GM10248 (cell line): Measurements from ENCODE around the gene CHMP1A.
"Not testable (repeated sequence)": the region's sequence is repeated elsewhere in the genome, so short reads cannot be mapped to it uniquely, and the experiment has no call there.

Source experiments
- CTCF ChIA-PET: fragments of 300-600 bp; sonication (Branson Sonifier 250); formaldehyde crosslinking; extraction: SDS; loops from one replicate; lab custom pipeline; 2021; ENCODE audit warnings: antibody characterized with exemption; lab: Yijun Ruan, JAX
- POLR2A ChIA-PET: fragments of 350-650 bp; sonication (Branson Sonifier 250); formaldehyde crosslinking; extraction: SDS; loops from one replicate; lab custom pipeline; 2020; ENCODE audit warnings: antibody characterized with exemption; lab: Yijun Ruan, JAX
- DNase-seq: peaks from one replicate; pipeline ENCODE4 v3.0.0; 2012; ENCODE audit errors: extremely low spot score
- TF ChIP-seq, protein P1 (sequence below): IDR thresholded peaks from 2 replicates; pipeline ENCODE4 v1.5.1; 2012; ENCODE audit warnings: mild to moderate bottlenecking, low read depth; ENCODE audit errors: extremely low read depth, missing control alignments, control extremely low read depth

Gene CHMP1A

DNA sequence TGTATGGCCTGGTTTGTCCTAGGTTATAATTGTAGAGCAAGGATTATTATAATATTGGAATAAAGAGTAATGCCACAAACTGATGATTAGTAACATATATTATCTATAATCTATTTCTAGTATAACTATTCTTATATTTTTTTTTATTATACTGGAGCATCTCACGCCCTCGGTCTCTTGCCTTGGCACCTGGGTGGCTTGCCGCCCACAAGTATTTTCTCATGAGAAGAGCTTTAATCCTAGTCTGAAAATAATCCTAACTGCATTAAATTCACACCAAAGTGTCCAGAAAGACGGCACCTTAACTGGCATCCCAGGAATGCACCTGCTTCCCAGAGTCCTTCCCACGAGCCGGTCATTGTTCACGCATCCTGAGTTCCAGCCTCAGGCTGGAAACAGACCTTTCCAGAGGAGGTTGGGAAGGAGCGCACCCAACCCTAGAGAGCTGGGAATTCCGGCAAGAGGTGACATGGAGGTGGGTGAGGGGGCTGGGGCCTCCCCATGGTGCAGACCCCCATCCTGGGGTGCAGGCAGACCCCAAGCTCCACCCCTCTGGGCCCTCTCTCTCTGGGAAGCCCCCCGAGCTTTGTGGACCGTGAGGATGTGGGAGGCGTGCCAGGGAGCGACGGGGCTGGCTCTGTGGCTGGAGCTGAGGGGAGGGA lies 15.9 kb downstream of the CHMP1A start:
- ChIA-PET POLR2A (no interaction called here), CTCF (interaction anchor here (0.9 to 4.4 kb wide), 15 partner anchors 9 to 237 kb away, joined by 3 to 29 read pairs (median 4); partner anchors contain the start of genes CDK10, CHMP1A, CPNE7 and SPATA33)
- TF ChIP-seq, protein P1, sequence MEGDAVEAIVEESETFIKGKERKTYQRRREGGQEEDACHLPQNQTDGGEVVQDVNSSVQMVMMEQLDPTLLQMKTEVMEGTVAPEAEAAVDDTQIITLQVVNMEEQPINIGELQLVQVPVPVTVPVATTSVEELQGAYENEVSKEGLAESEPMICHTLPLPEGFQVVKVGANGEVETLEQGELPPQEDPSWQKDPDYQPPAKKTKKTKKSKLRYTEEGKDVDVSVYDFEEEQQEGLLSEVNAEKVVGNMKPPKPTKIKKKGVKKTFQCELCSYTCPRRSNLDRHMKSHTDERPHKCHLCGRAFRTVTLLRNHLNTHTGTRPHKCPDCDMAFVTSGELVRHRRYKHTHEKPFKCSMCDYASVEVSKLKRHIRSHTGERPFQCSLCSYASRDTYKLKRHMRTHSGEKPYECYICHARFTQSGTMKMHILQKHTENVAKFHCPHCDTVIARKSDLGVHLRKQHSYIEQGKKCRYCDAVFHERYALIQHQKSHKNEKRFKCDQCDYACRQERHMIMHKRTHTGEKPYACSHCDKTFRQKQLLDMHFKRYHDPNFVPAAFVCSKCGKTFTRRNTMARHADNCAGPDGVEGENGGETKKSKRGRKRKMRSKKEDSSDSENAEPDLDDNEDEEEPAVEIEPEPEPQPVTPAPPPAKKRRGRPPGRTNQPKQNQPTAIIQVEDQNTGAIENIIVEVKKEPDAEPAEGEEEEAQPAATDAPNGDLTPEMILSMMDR, result no peak
- DNase-seq, result no peak

DNA sequence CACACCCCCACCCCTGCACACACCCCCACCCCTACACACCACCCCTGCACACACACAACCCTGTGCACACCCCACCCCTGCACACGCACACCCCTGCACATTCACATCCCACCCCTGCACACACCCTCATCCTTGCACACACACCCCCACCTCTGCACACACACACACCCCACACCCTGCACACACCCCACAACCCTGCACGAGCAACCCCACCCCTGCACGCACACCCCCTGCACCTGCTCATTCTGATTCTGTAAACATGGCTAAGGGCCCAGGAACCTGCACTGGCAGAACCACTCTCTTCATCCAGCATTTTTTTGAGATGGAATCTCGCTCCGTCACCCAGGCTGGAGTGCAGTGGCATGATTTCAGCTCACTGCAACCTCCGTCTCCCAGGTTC lies 18.1 kb downstream of the CHMP1A start:
- ChIA-PET POLR2A (no interaction called here), CTCF (interaction anchor here (0.7 to 4.4 kb wide), 2 partner anchors 24 to 39 kb away, joined by 3 to 29 read pairs; no protein-coding TSS in a partner anchor)
- DNase-seq, result no peak
- TF ChIP-seq, protein P1, result no peak

DNA sequence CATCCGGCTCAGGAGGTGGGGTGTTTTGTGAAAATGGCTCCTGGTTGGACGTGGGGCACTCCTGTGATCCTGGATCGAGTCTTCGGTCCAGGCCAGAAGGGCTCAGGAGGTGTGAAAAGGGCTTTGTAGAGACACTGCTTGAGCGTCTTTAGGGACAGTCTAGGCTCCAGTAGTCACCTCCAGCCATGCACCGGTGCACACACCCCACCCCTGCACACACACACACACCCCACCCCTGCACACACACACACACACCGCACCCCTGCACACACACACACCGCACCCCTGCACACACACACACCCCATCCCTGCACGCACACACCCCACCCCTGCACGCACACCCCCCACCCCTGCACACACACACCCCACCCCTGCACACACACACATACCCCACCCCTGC lies 19.1 kb downstream of the CHMP1A start:
- ChIA-PET CTCF (interaction anchor here (1.8 kb wide), 1 partner anchor 31 kb away, joined by 3 read pairs; no protein-coding TSS in a partner anchor), POLR2A (no interaction called here)
- TF ChIP-seq, protein P1, result no peak
- DNase-seq, result no peak

DNA sequence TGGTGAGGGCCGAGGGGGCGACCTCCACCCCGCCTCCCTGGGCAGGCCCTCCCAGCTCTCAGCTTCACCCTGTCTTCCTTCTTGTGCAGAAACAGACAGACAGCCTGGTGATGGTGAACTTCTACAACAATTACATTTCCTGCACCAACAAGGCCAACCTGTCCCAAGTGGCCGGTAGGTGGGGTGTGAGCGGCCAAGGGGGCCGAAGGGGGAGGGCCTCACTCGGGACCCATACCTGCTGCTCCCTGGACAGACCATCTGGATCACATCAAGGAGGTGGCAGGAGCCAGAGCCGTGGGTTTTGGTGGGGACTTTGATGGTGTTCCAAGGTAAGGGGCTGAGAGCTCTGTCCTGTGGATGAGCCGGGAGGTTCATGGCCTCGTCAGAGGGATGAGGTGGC lies 20.1 kb downstream of the CHMP1A start:
- no peak for DNase-seq
- POLR2A ChIA-PET, result no interaction called here
- CTCF ChIA-PET, result interaction anchor here (1.1 to 1.8 kb wide), 2 partner anchors 22 to 30 kb away, joined by 3 to 4 read pairs; no protein-coding TSS in a partner anchor
- TF ChIP-seq, protein P1, result no peak

DNA sequence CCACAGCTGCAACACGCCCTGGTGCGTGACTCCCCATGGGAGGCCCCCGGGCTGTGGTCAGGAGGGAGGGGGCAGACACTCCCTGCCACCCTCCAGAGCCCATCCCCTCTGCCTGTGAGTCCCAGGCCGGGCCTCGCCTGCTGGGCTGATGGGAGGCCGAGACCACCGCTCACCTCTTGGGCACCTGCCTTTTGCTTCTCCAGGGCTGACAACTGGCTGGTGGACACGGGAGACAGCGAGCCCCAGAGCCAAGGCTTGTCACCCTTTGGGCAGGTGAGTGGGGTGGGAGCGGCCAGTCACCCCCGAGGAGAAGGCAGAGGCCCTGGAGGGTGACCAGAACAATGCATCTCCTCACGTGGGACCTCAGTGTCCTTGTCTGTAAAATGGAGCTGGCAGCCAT lies 20.8 kb downstream of the CHMP1A start:
- TF ChIP-seq, protein P1, result no peak
- DNase-seq, result no peak
- ChIA-PET POLR2A (no interaction called here), CTCF (interaction anchor here (1.8 kb wide), 1 partner anchor 29 kb away, joined by 3 read pairs; no protein-coding TSS in a partner anchor)

DNA sequence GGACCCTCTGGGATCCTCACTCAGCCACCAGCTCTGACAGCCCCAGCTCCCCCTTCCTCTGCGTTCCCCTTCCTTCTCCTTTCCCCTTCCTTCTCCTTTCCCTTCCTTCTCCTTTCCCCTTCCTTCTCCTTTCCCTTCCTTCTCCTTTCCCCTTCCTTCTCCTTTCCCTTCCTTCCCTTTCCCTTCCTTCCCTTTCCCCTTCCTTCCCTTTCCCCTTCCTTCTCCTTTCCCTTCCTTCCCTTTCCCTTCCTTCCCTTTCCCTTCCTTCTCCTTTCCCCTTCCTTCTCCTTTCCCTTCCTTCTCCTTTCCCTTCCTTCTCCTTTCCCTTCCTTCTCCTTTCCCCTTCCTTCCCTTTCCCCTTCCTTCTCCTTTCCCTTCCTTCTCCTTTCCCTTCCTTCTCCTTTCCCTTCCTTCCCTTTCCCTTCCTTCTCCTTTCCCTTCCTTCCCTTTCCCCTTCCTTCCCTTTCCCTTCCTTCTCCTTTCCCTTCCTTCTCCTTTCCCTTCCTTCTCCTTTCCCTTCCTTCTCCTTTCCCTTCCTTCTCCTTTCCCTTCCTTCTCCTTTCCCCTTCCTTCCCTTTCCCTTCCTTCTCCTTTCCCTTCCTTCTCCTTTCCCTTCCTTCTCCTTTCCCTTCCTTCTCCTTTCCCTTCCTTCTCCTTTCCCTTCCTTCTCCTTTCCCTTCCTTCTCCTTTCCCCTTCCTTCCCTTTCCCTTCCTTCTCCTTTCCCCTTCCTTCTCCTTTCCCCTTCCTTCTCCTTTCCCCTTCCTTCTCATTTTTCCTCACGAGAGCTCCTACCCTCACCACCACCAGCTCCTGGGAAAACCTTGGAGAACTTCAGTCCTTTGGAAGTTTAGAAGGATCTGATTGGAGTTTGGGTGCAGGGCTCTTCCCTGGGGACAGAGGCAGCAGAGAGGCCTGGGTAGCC lies 22.8 kb downstream of the CHMP1A start:
- POLR2A ChIA-PET, DNase-seq: not testable (repeated sequence)
- CTCF ChIA-PET, result interaction anchor here (3.7 kb wide), 1 partner anchor 19 kb away, joined by 15 read pairs; no protein-coding TSS in a partner anchor
